HG02840 (cell line): ENCODE results near the gene CCRL2.
"Not testable (repeated sequence)": the region's sequence is repeated elsewhere in the genome, so short reads cannot be mapped to it uniquely, and the experiment has no call there.

ENCODE experiments used
- ATAC-seq: cut with Tn5 transposase; IDR thresholded peaks from one replicate; pipeline ENCODE4 v1.9.1; 2021; ENCODE audit warnings: mild to moderate bottlenecking, moderate library complexity, moderate number of reproducible peaks; ENCODE audit not compliant: unreplicated experiment, low FRiP score

Gene CCRL2

GRCh38 chr3:46401579-46401978 is 5.5 kb upstream of the CCRL2 start:
- ATAC-seq, result no peak

DNA sequence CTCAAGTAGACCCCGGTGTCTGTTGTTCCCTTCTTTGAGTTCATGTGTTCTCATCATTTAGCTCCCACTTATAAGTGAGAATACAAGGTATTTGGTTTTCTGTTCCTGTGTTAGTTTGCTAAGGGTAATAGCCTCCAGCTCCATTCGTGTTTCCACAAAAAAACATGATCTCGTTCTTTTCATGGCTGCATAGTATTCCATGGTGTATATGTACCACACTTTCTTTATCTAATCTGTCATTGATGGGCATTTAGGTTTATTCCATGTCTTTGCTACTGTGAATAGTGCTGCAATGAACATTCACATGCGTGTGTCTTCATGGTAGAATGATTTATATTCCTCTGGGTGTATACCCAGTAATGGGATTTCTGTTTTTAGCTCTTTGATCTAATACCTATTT is 4.2 kb upstream of the CCRL2 start:
- ATAC-seq, result not testable (repeated sequence)

DNA sequence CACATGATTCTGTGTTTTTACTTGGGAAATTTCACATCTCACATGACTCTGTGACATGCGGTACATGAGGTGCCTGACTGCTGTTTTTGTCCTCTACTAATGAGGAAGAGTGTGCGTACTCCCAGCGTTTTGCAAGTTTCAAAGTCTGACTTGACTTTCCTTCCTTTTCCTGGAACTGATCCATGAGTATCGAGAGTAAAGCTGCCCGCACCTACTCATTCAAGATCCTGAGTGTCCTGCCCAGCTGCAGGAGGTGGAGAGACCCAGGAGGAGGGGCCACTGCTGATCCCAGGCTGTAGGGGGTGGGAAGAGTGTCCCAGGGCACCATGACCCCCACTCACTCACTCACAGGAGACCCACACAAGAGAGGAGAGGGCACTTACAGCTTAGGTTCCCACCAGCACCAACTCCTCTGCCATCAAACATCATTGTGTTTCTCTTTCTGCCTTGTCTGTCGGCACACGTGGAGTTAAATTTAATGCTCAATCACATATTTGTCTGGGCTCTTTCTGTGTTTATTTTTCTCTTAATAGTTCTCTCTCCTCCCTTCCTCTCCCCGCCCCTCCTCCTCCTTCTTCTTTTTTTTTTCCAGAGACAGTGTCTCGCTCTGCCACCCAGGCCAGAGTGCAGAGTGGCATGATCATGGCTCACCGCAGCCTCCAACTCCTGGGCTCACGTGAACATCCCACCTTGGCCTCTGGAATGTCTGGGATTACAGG is 1.6 kb upstream of the CCRL2 start:
- no peak for ATAC-seq

GRCh38 chr3:46406443-46406787 is 644 bp upstream of the CCRL2 start:
- no peak for ATAC-seq

DNA sequence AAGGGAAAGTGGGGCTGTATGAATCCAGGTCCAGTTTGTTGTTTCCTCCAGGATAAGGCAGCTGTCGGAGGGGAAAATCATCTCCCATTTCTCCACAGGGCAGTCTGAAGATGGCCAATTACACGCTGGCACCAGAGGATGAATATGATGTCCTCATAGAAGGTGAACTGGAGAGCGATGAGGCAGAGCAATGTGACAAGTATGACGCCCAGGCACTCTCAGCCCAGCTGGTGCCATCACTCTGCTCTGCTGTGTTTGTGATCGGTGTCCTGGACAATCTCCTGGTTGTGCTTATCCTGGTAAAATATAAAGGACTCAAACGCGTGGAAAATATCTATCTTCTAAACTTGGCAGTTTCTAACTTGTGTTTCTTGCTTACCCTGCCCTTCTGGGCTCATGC is 911 bp downstream of the CCRL2 start:
- ATAC-seq, result no peak

DNA sequence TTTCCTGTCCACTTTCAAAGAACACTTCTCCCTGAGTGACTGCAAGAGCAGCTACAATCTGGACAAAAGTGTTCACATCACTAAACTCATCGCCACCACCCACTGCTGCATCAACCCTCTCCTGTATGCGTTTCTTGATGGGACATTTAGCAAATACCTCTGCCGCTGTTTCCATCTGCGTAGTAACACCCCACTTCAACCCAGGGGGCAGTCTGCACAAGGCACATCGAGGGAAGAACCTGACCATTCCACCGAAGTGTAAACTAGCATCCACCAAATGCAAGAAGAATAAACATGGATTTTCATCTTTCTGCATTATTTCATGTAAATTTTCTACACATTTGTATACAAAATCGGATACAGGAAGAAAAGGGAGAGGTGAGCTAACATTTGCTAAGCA is 1.8 kb downstream of the CCRL2 start:
- no peak for ATAC-seq

DNA sequence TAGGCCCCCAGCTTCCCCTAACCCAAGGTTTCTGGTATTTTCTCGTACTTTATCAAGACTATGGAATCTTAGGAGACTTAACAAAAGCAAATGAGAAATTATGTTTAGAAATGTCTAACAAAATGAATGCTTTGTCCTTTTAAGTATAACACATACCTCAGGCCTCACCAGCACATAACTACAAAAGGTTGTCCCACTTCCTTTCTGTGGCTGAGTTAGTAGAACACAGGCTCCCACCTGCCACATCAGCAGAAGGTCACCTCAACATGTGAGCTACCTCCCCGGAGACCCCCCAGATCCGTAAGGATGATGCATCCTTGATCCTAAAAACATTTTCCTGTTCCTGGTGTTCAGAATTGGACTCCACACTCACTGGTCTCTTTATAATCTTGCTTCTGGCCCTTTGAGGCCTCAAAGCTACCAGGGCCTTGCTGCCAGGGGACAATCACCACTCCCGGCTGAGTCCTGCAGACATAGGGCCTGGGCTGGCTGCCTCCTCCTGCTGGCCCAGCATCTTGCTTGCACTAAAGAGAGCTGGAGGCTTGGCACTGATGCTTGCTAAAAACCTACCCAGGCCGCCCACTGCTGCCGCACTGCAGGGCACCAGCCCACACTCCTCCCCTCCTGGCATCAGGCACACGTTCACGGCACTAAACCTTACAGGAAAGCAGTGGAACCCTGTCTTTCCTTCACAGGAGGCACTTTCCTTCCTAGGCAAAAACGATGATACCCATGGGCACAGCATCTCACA is 2.9 kb downstream of the CCRL2 start:
- ATAC-seq, result no peak

- no peak for ATAC-seq
Measured at GRCh38 chr3:46410669-46411068, 3.6 kb downstream of the CCRL2 start.

GRCh38 chr3:46411271-46411670 is 4.2 kb downstream of the CCRL2 start:
- ATAC-seq, result no peak

DNA sequence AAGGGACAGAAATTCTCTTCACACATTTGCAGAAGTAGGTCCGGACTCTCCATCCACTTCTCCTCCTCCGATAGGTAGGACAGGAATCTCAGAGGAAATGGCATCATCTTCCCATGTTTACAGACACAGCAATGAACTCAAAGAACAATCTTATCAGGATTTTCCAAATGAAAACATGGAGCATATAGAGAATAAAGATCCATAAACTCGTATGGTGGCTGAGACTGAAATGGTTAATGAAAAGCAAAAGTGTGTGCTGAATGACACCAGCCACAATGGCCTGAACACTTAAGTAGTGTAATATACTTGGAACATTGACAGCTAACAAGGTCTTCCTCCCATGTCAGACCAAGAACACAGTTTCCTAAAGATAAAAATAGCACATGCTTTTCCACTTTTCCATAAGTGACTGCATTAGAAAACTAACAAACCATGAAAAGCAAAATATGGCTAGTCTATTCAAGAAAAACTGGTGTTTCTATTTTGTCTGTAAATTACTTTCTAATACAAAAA is 5.8 kb downstream of the CCRL2 start:
- no peak for ATAC-seq

DNA sequence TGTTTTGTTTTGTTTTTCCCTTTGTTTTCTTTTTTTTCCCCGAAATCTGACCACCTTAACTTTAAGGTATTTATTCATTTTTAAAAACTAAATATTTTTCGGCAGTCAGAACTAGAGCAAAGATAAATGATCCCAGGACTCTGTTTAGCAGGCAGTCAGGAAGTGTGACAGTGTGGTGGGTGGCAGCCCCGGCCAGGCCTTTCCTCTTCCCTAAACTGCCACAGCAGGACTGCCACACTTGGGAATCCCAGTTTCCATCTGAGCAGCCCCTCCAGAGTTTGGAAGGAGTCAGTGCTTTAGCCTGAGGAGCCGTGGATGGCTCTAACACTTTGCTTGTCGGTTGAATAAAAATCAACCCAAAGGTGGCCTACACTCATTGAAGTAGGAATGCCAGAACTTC is 6.9 kb downstream of the CCRL2 start:
- no peak for ATAC-seq

GRCh38 chr3:46414739-46415138 is 7.7 kb downstream of the CCRL2 start:
- no peak for ATAC-seq

DNA sequence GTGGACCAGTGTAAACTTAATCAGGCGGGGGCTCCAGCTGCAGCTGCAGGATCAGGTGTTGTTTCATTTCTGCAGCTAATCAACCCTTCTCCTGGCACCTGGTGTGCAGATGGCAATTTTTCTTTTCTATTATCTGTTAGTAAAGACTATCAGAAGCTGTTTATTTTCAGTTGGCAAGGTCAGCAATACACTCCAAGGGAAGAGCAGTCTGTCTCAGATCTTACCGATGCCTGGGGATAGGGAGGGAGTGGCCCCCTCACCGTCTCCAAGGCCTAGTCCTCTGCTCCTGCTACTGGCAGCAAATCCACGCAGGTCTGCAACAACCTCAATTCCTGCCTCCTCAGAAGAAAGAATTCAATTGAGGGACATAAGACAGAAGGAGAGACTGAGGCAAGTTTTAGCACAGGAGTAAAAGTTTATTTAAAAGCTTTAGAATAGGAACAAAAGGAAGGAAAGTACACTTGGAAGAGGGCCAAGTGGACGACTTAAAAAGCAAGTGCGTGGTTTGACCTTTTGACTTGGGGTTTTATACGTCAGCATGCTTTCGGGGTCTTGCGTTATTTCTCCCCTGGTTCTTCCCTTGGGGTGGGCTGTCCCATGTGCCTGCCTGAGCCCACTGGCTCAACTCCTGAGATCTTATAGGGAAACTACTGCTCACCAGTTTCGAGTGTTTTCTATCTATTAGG is 9.2 kb downstream of the CCRL2 start:
- no peak for ATAC-seq

DNA sequence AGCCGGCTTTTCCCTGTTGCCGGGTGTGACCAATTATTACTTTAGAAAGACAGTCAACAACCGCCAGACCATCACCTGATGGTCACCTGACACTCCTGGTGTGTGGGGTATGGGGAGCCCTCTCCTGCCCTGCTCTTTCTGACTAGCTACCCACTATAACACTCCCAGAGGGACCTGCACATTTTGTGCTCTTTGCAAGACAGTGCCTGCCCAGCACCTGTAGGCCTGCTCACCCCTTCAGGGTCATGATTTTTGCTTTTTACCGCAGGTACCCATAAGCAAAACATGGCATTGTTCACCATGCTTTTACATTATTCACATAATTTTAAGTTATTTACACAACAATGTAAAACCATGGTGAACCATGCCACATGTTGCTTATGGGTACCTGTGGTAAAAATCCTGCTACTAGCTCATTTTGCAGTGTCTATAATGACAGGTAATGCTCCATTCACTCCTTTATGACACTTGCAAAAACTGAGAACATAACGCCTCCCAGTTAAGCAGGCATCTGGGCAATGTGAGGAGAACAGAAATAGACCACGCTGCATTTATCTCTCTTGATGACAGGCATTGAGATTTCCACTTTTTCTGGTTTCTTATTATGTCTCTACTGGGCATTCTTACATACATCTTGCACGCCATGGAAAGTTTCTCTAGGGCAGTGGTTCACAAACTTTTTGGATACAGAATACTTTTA is 9.9 kb downstream of the CCRL2 start:
- ATAC-seq, result no peak

GRCh38 chr3:46417841-46418611 is 11.0 kb downstream of the CCRL2 start:
- ATAC-seq, result no peak

DNA sequence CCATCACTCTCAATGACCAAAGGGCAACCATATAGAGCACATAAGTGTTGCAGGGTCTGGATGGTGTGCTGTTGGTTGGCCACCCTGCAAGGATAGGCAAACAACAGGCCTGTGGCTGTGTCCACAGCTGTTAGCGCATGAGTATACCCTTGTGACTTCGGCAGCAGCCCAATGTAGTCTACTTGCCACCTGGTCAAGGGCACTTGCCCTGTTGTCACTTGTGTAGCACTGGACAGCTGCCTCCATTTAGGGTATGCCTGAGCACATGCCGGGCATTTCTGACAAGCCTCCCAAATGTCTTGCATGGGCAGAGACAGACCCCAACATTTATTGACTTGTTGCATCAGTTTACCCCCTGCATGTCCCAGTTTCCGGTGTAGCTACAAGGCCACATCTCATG is 12.8 kb downstream of the CCRL2 start:
- no peak for ATAC-seq

DNA sequence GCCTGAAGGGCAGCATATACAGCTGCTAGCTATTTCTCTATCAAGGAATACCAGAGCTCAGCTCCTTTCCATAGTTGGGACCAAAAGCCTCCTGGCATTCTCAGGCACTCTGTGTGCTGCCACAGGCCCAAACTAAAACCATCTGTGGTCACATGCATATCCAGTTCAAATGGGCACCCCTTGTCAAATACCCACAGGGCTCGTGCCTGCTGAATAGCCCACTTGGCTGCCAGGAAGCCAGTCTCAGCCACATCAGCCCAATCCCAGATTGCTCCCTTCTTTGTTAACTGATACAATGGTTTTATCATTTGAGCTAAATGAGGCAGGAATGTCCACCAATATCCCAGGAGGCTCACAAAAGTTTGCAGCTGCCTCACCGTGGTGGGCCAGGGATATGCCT is 13.9 kb downstream of the CCRL2 start:
- no peak for ATAC-seq

- ATAC-seq, result no peak
Measured at GRCh38 chr3:46422617-46423016, 15.6 kb downstream of the CCRL2 start.

DNA sequence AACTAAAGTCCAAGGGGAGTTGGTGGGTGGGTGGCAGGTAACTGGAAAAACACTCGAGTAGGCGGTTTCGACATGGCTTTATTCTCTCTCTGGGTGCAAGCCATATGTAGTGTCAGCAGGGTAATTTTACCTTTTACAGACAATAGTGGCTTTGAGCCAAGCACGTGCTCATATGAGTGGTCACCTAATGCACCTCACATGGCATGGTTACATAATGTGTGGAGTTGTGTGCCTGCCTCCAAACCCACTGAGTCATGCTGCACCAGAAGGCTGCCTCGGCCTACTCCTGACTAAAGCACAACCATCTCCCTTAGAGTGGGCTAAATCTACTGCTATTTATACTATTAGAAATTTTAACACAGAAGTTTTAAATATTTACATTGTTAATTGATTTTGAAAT is 16.5 kb downstream of the CCRL2 start:
- no peak for ATAC-seq

DNA sequence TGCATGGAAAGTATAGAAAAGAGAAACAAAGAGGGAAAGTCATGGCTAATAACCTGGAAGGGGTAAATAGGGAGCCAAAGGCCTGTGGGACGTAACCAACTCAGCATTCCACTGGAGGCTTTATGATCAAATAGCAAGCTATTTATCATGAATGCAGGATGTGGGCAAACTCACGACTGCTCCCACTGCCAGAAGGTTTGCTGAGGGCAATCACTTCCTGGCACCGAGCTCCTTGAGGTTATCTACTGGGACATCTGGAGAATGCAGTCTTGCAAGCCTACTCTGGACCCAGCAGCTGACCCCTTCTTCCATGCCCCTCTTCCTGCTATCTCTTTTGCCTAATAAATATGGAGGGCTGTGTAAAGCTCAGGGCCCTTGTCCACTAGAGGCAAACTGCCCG is 19.4 kb downstream of the CCRL2 start:
- not testable (repeated sequence) for ATAC-seq
